Left renal pelvis (tissue), 4 donors: ENCODE data around the gene RAB11FIP5. TPM values are rescaled to one million over a fixed set of nuclear protein-coding genes. Genes with fewer than 3 reads are reported as not detected.

Source experiments
- DNase-seq, 4 donors: peaks; one replicate each; pipeline ENCODE4 v3.0.0-alpha.2; 2013; ENCODE audit warnings: low read depth in 4 of 4, low spot score in 3 of 4
- polyA plus RNA-seq, 4 donors: library from polyadenylated mRNA; unstranded; fragments of 120-200 nt; gene quantifications; one replicate each; pipeline ENCODE4 v1.2.1, GENCODE V29; 2013; ENCODE audit not compliant: insufficient read length in 4 of 4

The RAB11FIP5 gene
- polyA plus RNA-seq, 4 donors: 15.6 to 48.1 (median 40.2) TPM

- no peak for DNase-seq
Observed at GRCh38 chr2:73085691-73086090, 27.1 kb downstream of the RAB11FIP5 start.

GRCh38 chr2:73084971-73085370, 27.8 kb downstream of the RAB11FIP5 start:
- no peak for DNase-seq

- DNase-seq: no peak
Observed at GRCh38 chr2:73083886-73084800, 28.6 kb downstream of the RAB11FIP5 start.

- no peak for DNase-seq
Observed at GRCh38 chr2:73082523-73083410, 30.0 kb downstream of the RAB11FIP5 start.

- DNase-seq: no peak
Observed at GRCh38 chr2:73081181-73081671, 31.5 kb downstream of the RAB11FIP5 start.

GRCh38 chr2:73080321-73081131, 32.2 kb downstream of the RAB11FIP5 start:
- DNase-seq: no peak

GRCh38 chr2:73079636-73080035, 33.1 kb downstream of the RAB11FIP5 start:
- no peak for DNase-seq

- DNase-seq: no peak
Observed at GRCh38 chr2:73078457-73079411, 34.0 kb downstream of the RAB11FIP5 start.

- no peak for DNase-seq
Observed at GRCh38 chr2:73077424-73077795, 35.3 kb downstream of the RAB11FIP5 start.

- no peak for DNase-seq
Observed at GRCh38 chr2:73076701-73077423, 35.9 kb downstream of the RAB11FIP5 start.

GRCh38 chr2:73075477-73076373, 37.0 kb downstream of the RAB11FIP5 start:
- no peak for DNase-seq

GRCh38 chr2:73074110-73075069, 38.4 kb downstream of the RAB11FIP5 start:
- DNase-seq: no peak

- no peak for DNase-seq
Observed at GRCh38 chr2:73072416-73072815, 40.3 kb downstream of the RAB11FIP5 start.

- no peak for DNase-seq
Observed at GRCh38 chr2:73072129-73072395, 40.7 kb downstream of the RAB11FIP5 start.

GRCh38 chr2:73071360-73072128, 41.2 kb downstream of the RAB11FIP5 start, which contains the start of gene SFXN5:
Gene SFXN5 (minus strand): TSS chr2:73071712. CDS start chr2:73071705, 7 bp downstream.
- DNase-seq: peak; percentile 85 to 93 (median 91)
